Esophagus squamous epithelium (tissue), 4 donors: ENCODE data around the gene GBP4.

ENCODE experiments used
- CTCF ChIP-seq, 6 experiments: fragments of 450-650 bp in 4 of 6; fragments of 200-600 bp in 2 of 6; sonication (generic) in 2 of 6; IDR thresholded peaks; one replicate each; pipeline ENCODE4 v1.5.1; 2016 to 2019; ENCODE audit warnings: antibody characterized with exemption in 6 of 6, mild to moderate bottlenecking in 4 of 6, moderate library complexity in 4 of 6
- POLR2A ChIP-seq, 4 donors: fragments of 450-650 bp; IDR thresholded peaks; one replicate each; pipeline ENCODE4 v1.6.1; 2017; ENCODE audit warnings: antibody characterized with exemption in 4 of 4, mild to moderate bottlenecking in 4 of 4, moderate library complexity in 3 of 4

GRCh38 chr1:89201106-89201794 lies 2.5 kb upstream of the GBP4 start:
- TF ChIP-seq CTCF (IDR thresholded peaks at IDR 0.05) (no peak), POLR2A (IDR thresholded peaks at IDR 0.05) (no peak)
